IMR-90 (cell line): Measurements from ENCODE around the gene LAMA5. TPM values are rescaled to one million over a fixed set of nuclear protein-coding genes. Genes with fewer than 3 reads are reported as not detected.

Experiments used
- ATAC-seq: fragments of 200-7000 bp; cut with Tn5 transposase; 2 replicates; pipeline ENCODE4 v1.9.1; 2020; ENCODE audit warnings: low read depth, mild to moderate bottlenecking, moderate library complexity
- BruUV-seq: library from RNA; stranded (reverse); fragments of 400-500 nt; replicated peaks from 2 replicates; lab custom pipeline; 2021; lab: Mats Ljungman, UMichigan
- CTCF ChIA-PET: fragments of 300-600 bp; formaldehyde crosslinking; extraction: SDS; loops from one replicate; lab custom pipeline; 2021; ENCODE audit warnings: antibody characterized with exemption; lab: Yijun Ruan, JAX
- POLR2A ChIA-PET: fragments of 300-600 bp; sonication (Branson Sonifier 250); formaldehyde crosslinking; loops from one replicate; lab custom pipeline; 2022; ENCODE audit warnings: antibody characterized with exemption; ENCODE audit not compliant: unreplicated experiment; lab: Charles Lee
- DNase-seq: peaks from one replicate; pipeline ENCODE4 v3.0.0; 2013
- H2AFZ ChIP-seq: replicated peaks from 2 replicates; pipeline ENCODE3; 2013; ENCODE audit warnings: low read length, mild to moderate bottlenecking; ENCODE audit not compliant: poor library complexity
- H2AK5ac ChIP-seq: 2 replicates; pipeline ENCODE4 v1.6.1; 2013; ENCODE audit warnings: low read depth, low read length, inconsistent platforms
- H2AK9ac ChIP-seq: replicated peaks from 2 replicates; pipeline ENCODE3; 2013; ENCODE audit warnings: mild to moderate bottlenecking, low read depth, low read length, moderate library complexity; ENCODE audit not compliant: poor library complexity
- H2BK120ac ChIP-seq: 2 replicates; pipeline ENCODE4 v1.6.1; 2013; ENCODE audit warnings: low read depth, low read length, inconsistent platforms
- H2BK15ac ChIP-seq: 3 replicates; pipeline ENCODE4 v1.6.1; 2013; ENCODE audit warnings: low read depth, low read length, inconsistent platforms
- H2BK20ac ChIP-seq: 2 replicates; pipeline ENCODE4 v1.6.1; 2013; ENCODE audit warnings: low read depth, mild to moderate bottlenecking, inconsistent platforms, low read length, moderate library complexity
- H2BK5ac ChIP-seq: 2 replicates; pipeline ENCODE4 v1.6.1; 2013; ENCODE audit warnings: mild to moderate bottlenecking, low read depth, low read length, inconsistent platforms; ENCODE audit not compliant: poor library complexity, severe bottlenecking
- H3K14ac ChIP-seq: replicated peaks from 2 replicates; pipeline ENCODE4 v1.6.1; 2013; ENCODE audit warnings: low read depth, low read length, inconsistent platforms
- H3K18ac ChIP-seq: 2 replicates; pipeline ENCODE4 v1.6.1; 2013; ENCODE audit warnings: low read depth, low read length, control low read depth
- H3K23ac ChIP-seq: 2 replicates; pipeline ENCODE4 v1.6.1; 2013; ENCODE audit warnings: low read depth, low read length, inconsistent platforms
- H3K27ac ChIP-seq: 2 replicates; pipeline ENCODE4 v1.5.1; 2013; ENCODE audit warnings: mild to moderate bottlenecking, control low read depth, low read length; ENCODE audit not compliant: insufficient read depth
- H3K27me3 ChIP-seq: 2 replicates; pipeline ENCODE4 v1.6.1; 2013; ENCODE audit warnings: low read length; ENCODE audit not compliant: control insufficient read depth, insufficient read depth
- H3K36me3 ChIP-seq: 2 replicates; pipeline ENCODE4 v1.6.1; 2013; ENCODE audit warnings: low read length, mixed read lengths; ENCODE audit not compliant: control insufficient read depth, insufficient read depth
- H3K4ac ChIP-seq: 2 replicates; pipeline ENCODE4 v1.6.1; 2013; ENCODE audit warnings: low read depth, low read length, inconsistent platforms
- H3K4me1 ChIP-seq: 2 replicates; pipeline ENCODE4 v1.6.1; 2013; ENCODE audit warnings: low read length, mixed read lengths; ENCODE audit not compliant: control insufficient read depth, insufficient read depth
- H3K4me2 ChIP-seq: 2 replicates; pipeline ENCODE4 v1.6.1; 2013; ENCODE audit warnings: low read depth, mild to moderate bottlenecking, control low read depth, low read length, moderate library complexity
- H3K4me3 ChIP-seq: 2 replicates; pipeline ENCODE4 v1.5.1; 2013; ENCODE audit warnings: low read depth, mild to moderate bottlenecking, control low read depth, low read length, moderate library complexity; ENCODE audit not compliant: insufficient read depth
- H3K56ac ChIP-seq: 2 replicates; pipeline ENCODE4 v1.6.1; 2013; ENCODE audit warnings: low read length, inconsistent platforms; ENCODE audit not compliant: insufficient read depth; ENCODE audit errors: extremely low read depth
- H3K79me1 ChIP-seq, 2 experiments: 2 replicates each; pipeline ENCODE4 v1.6.1; 2013; ENCODE audit warnings: low read length in 2 of 2, inconsistent platforms in 1 of 2, low read depth in 1 of 2
- H3K9ac ChIP-seq: 2 replicates; pipeline ENCODE4 v1.6.1; 2013; ENCODE audit warnings: low read depth, low read length, control low read depth
- H3K9me1 ChIP-seq: 2 replicates; pipeline ENCODE4 v1.6.1; 2013; ENCODE audit warnings: low read length, inconsistent platforms; ENCODE audit not compliant: insufficient read depth
- H3K9me3 ChIP-seq: 2 replicates; pipeline ENCODE4 v1.6.1; 2013; ENCODE audit warnings: low read length; ENCODE audit not compliant: control insufficient read depth, insufficient read depth
- H4K20me1 ChIP-seq: 2 replicates; pipeline ENCODE4 v1.6.1; 2013; ENCODE audit warnings: low read length, inconsistent platforms; ENCODE audit not compliant: insufficient read depth
- H4K5ac ChIP-seq: 2 replicates; pipeline ENCODE4 v1.6.1; 2013; ENCODE audit warnings: mild to moderate bottlenecking, low read depth, low read length, control low read depth
- H4K8ac ChIP-seq, 2 experiments: 2 replicates each; pipeline ENCODE4 v1.6.1; 2013; ENCODE audit warnings: low read depth in 2 of 2, low read length in 2 of 2, control low read depth in 1 of 2, inconsistent platforms in 1 of 2
- H4K91ac ChIP-seq: 2 replicates; pipeline ENCODE4 v1.6.1; 2013; ENCODE audit warnings: low read depth, low read length, inconsistent platforms; ENCODE audit not compliant: insufficient read depth
- BHLHE40 ChIP-seq: fragments of 150-350 bp; IDR thresholded peaks from 2 replicates; pipeline ENCODE4 v1.6.1; 2016; ENCODE audit warnings: mild to moderate bottlenecking, low read depth, low read length
- CEBPB ChIP-seq: IDR thresholded peaks from 2 replicates; pipeline ENCODE4 v1.6.1; 2012; ENCODE audit warnings: low read depth, low read length, improper control_type of control experiment
- CHD1 ChIP-seq: IDR thresholded peaks from 2 replicates; pipeline ENCODE4 v1.6.1; 2012; ENCODE audit warnings: low read depth, low read length, improper control_type of control experiment
- CTCF ChIP-seq: conservative IDR thresholded peaks from 2 replicates; pipeline ENCODE4 v1.5.1; 2012; ENCODE audit warnings: mild to moderate bottlenecking, low read depth, low read length, improper control_type of control experiment
- ELK1 ChIP-seq: fragments of 150-350 bp; IDR thresholded peaks from 2 replicates; pipeline ENCODE4 v1.6.1; 2016; ENCODE audit warnings: low read depth, mild to moderate bottlenecking, low read length, moderate library complexity, borderline replicate concordance
- FOS ChIP-seq: fragments of 150-350 bp; IDR thresholded peaks from 2 replicates; pipeline ENCODE4 v1.6.1; 2016; ENCODE audit warnings: low read depth, low read length
- MAFK ChIP-seq: IDR thresholded peaks from 2 replicates; pipeline ENCODE4 v1.6.1; 2012; ENCODE audit warnings: low read depth, low read length, improper control_type of control experiment
- MAZ ChIP-seq: IDR thresholded peaks from 2 replicates; pipeline ENCODE4 v1.6.1; 2012; ENCODE audit warnings: low read depth, mild to moderate bottlenecking, low read length, improper control_type of control experiment, moderate library complexity, borderline replicate concordance
- MXI1 ChIP-seq: IDR thresholded peaks from 2 replicates; pipeline ENCODE4 v1.6.1; 2012; ENCODE audit warnings: low read depth, mild to moderate bottlenecking, low read length, moderate library complexity, borderline replicate concordance
- NFE2L2 ChIP-seq: fragments of 150-350 bp; IDR thresholded peaks from 2 replicates; pipeline ENCODE4 v1.6.1; 2016; ENCODE audit warnings: low read depth, mild to moderate bottlenecking, low read length
- POLR2A ChIP-seq: IDR thresholded peaks from 2 replicates; pipeline ENCODE4 v1.6.1; 2012; ENCODE audit warnings: mild to moderate bottlenecking, low read depth, low read length
- RAD21 ChIP-seq: IDR thresholded peaks from 2 replicates; pipeline ENCODE4 v1.6.1; 2012; ENCODE audit warnings: low read length, improper control_type of control experiment
- RCOR1 ChIP-seq: IDR thresholded peaks from 2 replicates; pipeline ENCODE4 v1.6.1; 2012; ENCODE audit warnings: mild to moderate bottlenecking, low read length, improper control_type of control experiment; ENCODE audit not compliant: insufficient replicate concordance
- RFX5 ChIP-seq: IDR thresholded peaks from 2 replicates; pipeline ENCODE4 v1.8.0; 2012; ENCODE audit warnings: low read depth, mild to moderate bottlenecking, low read length, moderate library complexity
- SMC3 ChIP-seq: fragments of 150-350 bp; IDR thresholded peaks from 2 replicates; pipeline ENCODE4 v1.6.1; 2016; ENCODE audit warnings: low read depth, mild to moderate bottlenecking, antibody characterized with exemption, low read length, moderate library complexity
- WGBS, 2 experiments: methylation state at CpG; one replicate each; pipeline versions ENCODE4 v1.1.5 to v1.1.7; 2013; ENCODE audit warnings: missing lambda C conversion rate in 2 of 2; ENCODE audit not compliant: insufficient read length in 1 of 2; ENCODE audit errors: extremely low coverage in 2 of 2; 5-methylcytosine and 5-hydroxymethylcytosine counted together
- dilution Hi-C: fragments of 300-500 bp; cut with HindIII; formaldehyde crosslinking; loops from one replicate; pipeline ENCODE4 v1.14.3; 2018; ENCODE audit warnings: low sequenced_read_pairs; ENCODE audit not compliant: unreplicated experiment
- in situ Hi-C: fragments of 300-500 bp; cut with MboI; formaldehyde crosslinking; loops from 3 replicates; pipeline ENCODE4 v1.14.3; 2019; ENCODE audit warnings: low sequenced_read_pairs, inconsistent platforms, mixed read lengths
- intact Hi-C: fragments of 100-400 bp; cut with micrococcal nuclease; formaldehyde crosslinking; loops from 2 replicates; pipeline ENCODE4 v1.10.0; 2022
- polyA plus RNA-seq, 3 experiments: library from polyadenylated mRNA; depleted of rRNA; stranded (reverse); fragments of >200 nt; gene quantifications; 2 replicates each; pipeline ENCODE4 v1.2.3, GENCODE V29; 2012; ENCODE audit warnings: low replicate concordance in 1 of 3
- total RNA-seq: library from RNA; depleted of rRNA; stranded (reverse); fragments of >200 nt; gene quantifications from 2 replicates; pipeline ENCODE4 v1.2.3, GENCODE V29; 2012

The LAMA5 gene
- total and polyA plus RNA-seq, 2 of the 4 experiments (the other 2 are of a cell fraction) = 0.90 to 7.3 TPM

- intact Hi-C loops = no loop called here
- no peaks in the 10 kb centered on the region for H3K9me1 ChIP-seq
- H2AK9ac ChIP-seq = peak overlapping the region; percentile 62
- H3K23ac ChIP-seq = no peak overlapping the region
- H3K14ac ChIP-seq = no peak overlapping the region; the same call in 1 of the 2 replicates
- no peak overlapping the region for H3K56ac ChIP-seq
- peak overlapping the region; percentile 24; the same call in 1 of the 2 replicates for H3K27ac ChIP-seq
- no peaks in the 10 kb centered on the region for H3K9me3 ChIP-seq
- peak overlapping the region; percentile 42; the same call in 1 of the 2 replicates for H3K4me2 ChIP-seq
- H3K18ac ChIP-seq = no peak overlapping the region; the same call in 1 of the 2 replicates
- DNase-seq = no peak
- BruUV-seq = no TSS peak
- POLR2A ChIA-PET = no interaction called here
- no peak overlapping the region for H3K4me3 ChIP-seq
- no peaks in the 10 kb centered on the region for H3K27me3 ChIP-seq
- no CpG with 5 or more reads among the region's 17 CpGs for WGBS, 2 experiments
- dilution Hi-C loops = no loop called here
- no peaks in the 10 kb centered on the region; the same call in 1 of the 2 replicates for H4K20me1 ChIP-seq
- H3K9ac ChIP-seq = no peak overlapping the region
- no peak overlapping the region for H2BK5ac ChIP-seq
- peak overlapping the region; percentile 83; the same call in 1 of the 2 replicates for H2AK5ac ChIP-seq
- no peaks in the 10 kb centered on the region for H3K79me1 ChIP-seq
- H4K91ac ChIP-seq = peak overlapping the region; percentile 20; the same call in 1 of the 2 replicates
- in situ Hi-C loops = no loop called here
- peak overlapping the region; percentile 39 for H2BK20ac ChIP-seq
- peak overlapping the region; percentile 19 for H2AFZ ChIP-seq
- peak overlapping the region; percentile 62; the same call in 1 of the 2 replicates for H2BK120ac ChIP-seq
- no peak overlapping the region for H2BK15ac ChIP-seq
- peaks cover 28% of the 10 kb centered on the region for H3K4me1 ChIP-seq
- H3K36me3 ChIP-seq = peaks cover 3% of the 10 kb centered on the region; the same call in 1 of the 2 replicates
- peak overlapping the region in 1 of 2 experiments; percentile 69; a peak in 1 of 4 replicates for H4K8ac ChIP-seq
- ATAC-seq = peak; percentile 8
- H4K5ac ChIP-seq = 0 out of 2 replicates have a peak overlapping the region, but pooled peaks have one; percentile 33
- CTCF ChIA-PET = interaction anchor here (1.3 kb wide), 1 partner anchor 12 kb away, joined by 4 read pairs; no protein-coding TSS in a partner anchor
- H3K4ac ChIP-seq = peak overlapping the region; percentile 61; the same call in 1 of the 2 replicates
- no peak for TF ChIP-seq CEBPB
- TF ChIP-seq CHD1 = no peak
- no peak for TF ChIP-seq MXI1
- no peak for TF ChIP-seq NFE2L2
- no peak for TF ChIP-seq MAZ
- no peak for TF ChIP-seq MAFK
- no peak for TF ChIP-seq SMC3
- no peak for TF ChIP-seq RAD21
- TF ChIP-seq RFX5 = no peak
- no peak for TF ChIP-seq FOS
- TF ChIP-seq CTCF = no peak
- TF ChIP-seq BHLHE40 = no peak
- TF ChIP-seq ELK1 = no peak
- no peak for TF ChIP-seq RCOR1
- TF ChIP-seq POLR2A = no peak
These were observed 10.4 kb downstream of the LAMA5 start for GRCh38 chr20:62356589-62357186.
